ENCODE data around the gene CIP2A.

- TF ChIP-seq EZH2 (IDR thresholded peaks at IDR 0.05; ENCODE audit: insufficient read depth, poor library complexity, severe bottlenecking) (no peak), EZH2phosphoT487 (IDR thresholded peaks at IDR 0.05; ENCODE audit: insufficient read depth, low read depth) (no peak)
Observed at GRCh38 chr3:108629974-108630373, 40.7 kb upstream of the CIP2A start.
